Medulla oblongata (tissue), 1 donor: ENCODE measurements around the gene PTGES3L.
"Not testable (repeated sequence)": the region's sequence is repeated elsewhere in the genome, so short reads cannot be mapped to it uniquely, and the experiment has no call there.

Source experiments
- DNase-seq: peaks from one replicate; pipeline ENCODE4 v3.0.0-alpha.2; 2015; ENCODE audit errors: extremely low spot score

Gene PTGES3L

GRCh38 chr17:42919522-42920077 lies 60.3 kb downstream of the PTGES3L start:
- DNase-seq, result not testable (repeated sequence)

- no peak for DNase-seq
These were observed 60.9 kb downstream of the PTGES3L start for GRCh38 chr17:42918902-42919521.
